Adipose tissue (tissue), 3 donors: Measurements from ENCODE around the gene ZNF362. TPM values are rescaled to one million over a fixed set of nuclear protein-coding genes. Genes with fewer than 3 reads are reported as not detected.
A peak's percentile ranks its signal among the peaks of the same experiment; 100 is the strongest.

Experiments used
- H3K27ac ChIP-seq: one replicate; pipeline ENCODE4 v1.5.1; 2013; ENCODE audit warnings: low read depth, low read length
- WGBS, 3 donors: extraction: QIAGEN DNeasy Blood & Tissue Kit; methylation state at CpG; one replicate each; pipeline ENCODE4 v1.1.7; 2013; 5-methylcytosine and 5-hydroxymethylcytosine counted together
- polyA plus RNA-seq, 3 donors: library from polyadenylated mRNA; stranded (reverse); fragments of 200-250 nt; gene quantifications; one replicate each; pipeline ENCODE4 v1.2.3, GENCODE V29; 2013
- donor health status: healthy with polysubstance abuse.
- donor health status: Bipolar disorder and iron deficiency.
- donor health status: healthy.

The ZNF362 gene
- polyA plus RNA-seq, 3 donors, result 7.8 to 17.8 (median 14.4) TPM

DNA sequence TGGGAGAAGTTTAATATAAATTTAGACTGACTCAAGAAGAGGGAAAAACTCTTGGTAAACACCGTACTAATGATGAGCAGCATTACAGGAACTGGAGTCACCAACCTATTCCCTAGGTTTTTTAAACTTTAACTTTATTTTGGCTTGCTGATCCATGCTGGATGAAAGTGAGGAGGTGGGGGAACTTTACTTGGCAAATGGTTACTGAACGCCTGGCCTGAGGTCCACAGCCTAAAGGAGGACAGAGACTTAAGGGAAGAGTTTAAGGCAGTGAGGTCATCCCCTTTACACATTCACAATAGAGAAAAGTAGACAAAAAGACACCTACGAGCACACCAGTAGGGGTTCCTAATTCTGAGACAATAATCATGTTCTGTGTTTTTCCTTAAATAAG, 90.2 kb downstream of the ZNF362 start:
- H3K27ac ChIP-seq, result peak overlapping the region; percentile 19
- 34 to 40% (median 35%) methylated on average over 3 of the region's 3 CpGs for WGBS, 3 donors

DNA sequence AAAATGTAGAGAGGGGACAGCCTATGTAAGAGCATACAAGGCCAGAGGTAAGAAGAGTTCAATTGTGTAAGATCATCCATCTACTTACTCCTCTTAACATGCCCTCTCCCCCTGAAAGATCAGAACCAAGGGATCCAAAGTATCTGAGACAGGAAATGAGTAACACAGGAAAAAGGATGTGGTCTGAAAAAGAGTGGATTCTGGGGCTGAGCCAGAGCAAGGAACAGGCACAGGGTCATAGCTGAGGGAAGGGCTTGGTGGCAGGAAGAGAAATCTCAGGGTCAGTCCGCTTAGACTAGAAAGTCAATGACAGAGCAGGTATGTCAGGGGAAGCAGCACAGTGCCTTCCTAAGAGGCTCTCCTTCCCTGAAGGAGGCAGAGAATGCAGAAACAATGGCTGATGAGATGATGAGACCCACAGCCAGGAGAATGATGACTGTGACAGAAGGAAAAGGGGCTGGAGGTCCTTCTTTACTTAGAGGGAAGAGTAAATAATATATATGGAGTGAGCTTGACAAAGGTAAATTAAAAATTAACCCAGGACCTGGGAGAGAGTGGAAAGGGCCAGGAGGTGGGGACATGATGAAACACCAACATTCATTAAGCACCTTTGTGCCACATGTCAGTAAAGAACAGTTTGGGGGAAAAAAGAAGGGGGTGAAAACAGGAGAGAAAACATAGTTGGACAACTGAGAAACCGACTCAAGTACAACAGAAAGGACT, 90.8 kb downstream of the ZNF362 start:
- WGBS, 3 donors, result 6 to 30% (median 25%) methylated on average over 2 of the region's 2 CpGs

DNA sequence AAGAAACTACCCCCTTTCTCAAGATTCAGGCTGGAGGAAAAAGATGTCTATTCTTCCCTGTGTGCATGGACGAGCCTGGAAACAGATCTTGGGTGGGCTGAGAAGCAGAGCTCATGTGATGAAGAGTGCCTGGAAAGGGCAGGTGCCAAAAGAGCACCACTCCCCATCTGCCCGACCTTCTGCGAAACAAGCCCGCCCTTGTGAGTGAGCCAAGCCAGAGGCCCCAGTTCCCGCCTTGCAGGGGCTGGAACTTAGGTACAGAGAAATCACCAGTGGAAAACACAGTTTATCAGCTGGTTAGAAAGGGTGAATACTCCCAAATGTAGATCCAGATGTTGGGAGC, 91.3 kb downstream of the ZNF362 start:
- WGBS, 3 donors, result 21 to 46% (median 25%) methylated on average over 5 of the region's 5 CpGs
- peak overlapping the region; percentile 19 for H3K27ac ChIP-seq

More for the DNA sequence above, 90.8 kb downstream of the ZNF362 start:
- peak overlapping the region; percentile 19 for H3K27ac ChIP-seq

DNA sequence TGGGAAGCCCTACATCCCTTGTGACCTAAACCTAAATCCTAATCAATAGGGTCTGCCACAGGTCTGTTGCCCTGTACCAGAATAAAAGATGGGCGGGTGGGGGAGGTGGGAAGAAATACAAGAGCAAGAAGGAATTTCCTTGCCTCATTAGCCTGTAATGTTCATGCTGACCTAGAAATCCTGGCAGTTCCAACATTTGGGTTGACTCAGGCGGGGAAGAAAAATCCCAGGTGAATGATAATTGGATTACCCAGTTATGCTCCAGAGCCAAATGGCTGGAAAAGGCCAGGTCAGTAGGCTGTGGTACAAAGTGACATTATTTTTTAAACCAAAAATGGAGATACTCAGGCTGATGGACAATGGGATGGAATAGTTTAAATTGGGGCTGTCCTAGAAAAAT, 91.9 kb downstream of the ZNF362 start:
- H3K27ac ChIP-seq, result peak overlapping the region; percentile 8
- WGBS, 3 donors, result 25 to 51% (median 49%) methylated on average over 2 of the region's 2 CpGs

DNA sequence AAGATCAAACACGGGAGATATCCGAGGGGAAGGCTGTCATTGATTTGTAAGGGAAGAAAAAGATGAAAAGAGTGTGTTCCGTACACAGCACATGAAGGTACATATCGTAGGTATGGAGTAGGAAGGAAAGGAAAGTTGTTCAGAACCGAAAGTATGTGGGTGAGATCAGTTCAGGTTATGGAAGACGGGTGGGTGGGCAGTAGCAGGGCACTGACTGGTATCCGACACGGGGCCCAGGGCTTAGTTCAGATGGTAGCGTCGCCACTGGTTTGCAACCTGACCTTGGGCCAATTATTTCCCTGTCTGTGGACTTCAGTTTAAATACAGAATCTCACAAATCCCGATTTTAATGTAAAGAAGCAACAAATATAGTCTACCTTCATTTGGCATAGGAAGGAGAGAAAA, 92.4 kb downstream of the ZNF362 start:
- WGBS, 3 donors, result 2 to 4% (median 4%) methylated on average over 11 of the region's 11 CpGs

DNA sequence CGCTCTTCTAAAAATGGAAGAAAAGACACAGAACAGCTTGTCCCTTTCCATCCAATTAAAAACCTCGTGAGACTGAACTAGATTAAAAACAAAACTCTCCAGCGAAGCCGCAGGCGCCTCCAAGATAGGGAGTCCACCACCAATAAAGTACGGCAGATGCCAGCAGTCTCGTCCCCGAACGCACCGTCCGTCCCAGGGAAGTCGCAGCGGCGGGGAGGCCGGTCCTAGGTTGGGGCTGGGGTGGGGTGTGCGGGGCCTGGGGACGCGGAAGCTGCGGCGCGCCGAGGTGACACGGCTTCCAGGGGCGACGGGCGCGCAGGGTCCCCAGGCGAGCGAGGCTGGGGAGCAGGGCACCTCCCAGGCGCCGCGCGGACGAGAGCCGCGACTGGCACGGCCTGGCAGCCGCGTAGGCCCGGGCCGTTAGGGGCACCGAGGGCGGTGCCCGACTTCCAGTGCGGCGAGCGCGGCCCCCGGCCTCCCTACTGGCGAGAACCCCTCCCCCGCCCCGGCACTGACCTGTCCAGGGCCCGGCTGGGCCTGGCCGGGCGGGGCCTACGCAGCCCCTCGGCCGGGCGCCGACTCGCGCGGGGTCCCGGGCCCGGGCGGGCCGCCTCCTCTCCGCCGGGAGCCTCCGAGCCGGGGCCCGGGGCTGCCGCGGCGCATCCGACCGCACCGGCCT, 92.9 kb downstream of the ZNF362 start:
- H3K27ac ChIP-seq, result peak overlapping the region; percentile 97
- 0% methylated on average over 64 to 78 of the region's 78 CpGs for WGBS, 3 donors

More for the DNA sequence above, 92.4 kb downstream of the ZNF362 start:
- peak overlapping the region; percentile 8 for H3K27ac ChIP-seq

DNA sequence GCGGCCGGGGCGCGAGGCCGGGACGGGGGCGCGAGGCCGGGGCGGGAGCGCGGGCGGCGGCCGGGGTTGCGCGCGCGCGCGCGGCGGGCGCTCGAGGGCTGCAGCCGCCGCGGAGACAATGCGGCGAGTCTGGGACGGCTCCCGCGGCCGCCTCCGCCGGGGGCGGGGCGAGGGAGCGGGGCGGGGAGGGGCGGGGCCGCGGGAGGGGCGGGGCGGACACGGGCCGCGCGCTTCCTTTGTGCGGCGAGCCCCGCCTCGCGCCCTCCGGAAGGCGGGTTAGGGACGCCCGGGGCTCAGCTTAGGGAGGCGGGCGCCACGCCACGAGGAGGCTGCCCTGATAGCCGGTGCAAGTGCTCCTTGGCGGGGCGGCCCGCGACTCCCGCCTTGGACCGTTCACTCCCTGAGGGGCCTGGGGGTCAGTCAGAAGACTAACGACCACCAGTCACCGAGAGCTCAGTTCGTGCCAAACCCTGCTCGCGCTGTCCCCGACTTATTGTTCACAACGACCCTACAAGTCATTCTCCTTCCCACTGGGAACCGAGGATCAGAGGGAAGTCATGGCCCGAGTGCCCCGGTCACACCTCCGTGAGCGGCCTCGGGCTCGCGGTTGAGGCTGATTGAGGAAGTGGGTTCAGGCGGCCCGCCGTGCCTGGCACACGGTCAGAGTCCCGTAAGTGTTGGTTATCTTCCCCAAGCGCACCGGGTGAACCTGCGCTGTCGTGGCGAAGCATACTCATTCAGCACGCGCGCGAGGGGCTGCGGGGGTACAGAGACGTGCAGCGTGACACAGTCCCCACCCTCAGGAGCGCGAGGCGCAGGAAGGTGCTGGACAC, 93.7 kb downstream of the ZNF362 start:
- WGBS, 3 donors, result 1% methylated on average over 77 to 94 of the region's 104 CpGs
- peak overlapping the region; percentile 97 for H3K27ac ChIP-seq

Other genes starting within 250 kb of the ZNF362 start
- 100 to 1,000 TPM in 2 of 3 donors, 10 to 100 TPM in 1; 60.1 to 134 (median 116) TPM for gene AK2, start 219.6 kb upstream of the ZNF362 start, polyA plus RNA-seq
- gene AZIN2, start 175.3 kb upstream of the ZNF362 start, polyA plus RNA-seq, result 1 to 10 TPM; 1.2 to 2.5 (median 1.4) TPM
- gene TRIM62, start 74.4 kb upstream of the ZNF362 start, polyA plus RNA-seq, result 1 to 10 TPM; 1.8 to 3.3 (median 1.8) TPM
- under 1 TPM in 1 of 3 donors, not detected in 2; 0.25 TPM for gene A3GALT2, start 64.6 kb downstream of the ZNF362 start, polyA plus RNA-seq
- 100 to 1,000 TPM in 2 of 3 donors, 10 to 100 TPM in 1; 44.7 to 150 (median 126) TPM for gene PHC2, start 174.6 kb downstream of the ZNF362 start, polyA plus RNA-seq
- 1 to 10 TPM in 1 of 3 donors, under 1 TPM in 2; 0.52 to 2.0 (median 0.64) TPM for gene ZSCAN20, start 216.2 kb downstream of the ZNF362 start, polyA plus RNA-seq